ENCODE data around the gene NECAB3. TPM values are rescaled to one million over a fixed set of nuclear protein-coding genes. Genes with fewer than 3 reads are reported as not detected.

The NECAB3 gene
- total and polyA plus RNA-seq, 2 of the 13 experiments (the other 11 are each of a cell fraction or from before 2014, with no cell fraction given), result 61.5 to 65.5 TPM

DNA sequence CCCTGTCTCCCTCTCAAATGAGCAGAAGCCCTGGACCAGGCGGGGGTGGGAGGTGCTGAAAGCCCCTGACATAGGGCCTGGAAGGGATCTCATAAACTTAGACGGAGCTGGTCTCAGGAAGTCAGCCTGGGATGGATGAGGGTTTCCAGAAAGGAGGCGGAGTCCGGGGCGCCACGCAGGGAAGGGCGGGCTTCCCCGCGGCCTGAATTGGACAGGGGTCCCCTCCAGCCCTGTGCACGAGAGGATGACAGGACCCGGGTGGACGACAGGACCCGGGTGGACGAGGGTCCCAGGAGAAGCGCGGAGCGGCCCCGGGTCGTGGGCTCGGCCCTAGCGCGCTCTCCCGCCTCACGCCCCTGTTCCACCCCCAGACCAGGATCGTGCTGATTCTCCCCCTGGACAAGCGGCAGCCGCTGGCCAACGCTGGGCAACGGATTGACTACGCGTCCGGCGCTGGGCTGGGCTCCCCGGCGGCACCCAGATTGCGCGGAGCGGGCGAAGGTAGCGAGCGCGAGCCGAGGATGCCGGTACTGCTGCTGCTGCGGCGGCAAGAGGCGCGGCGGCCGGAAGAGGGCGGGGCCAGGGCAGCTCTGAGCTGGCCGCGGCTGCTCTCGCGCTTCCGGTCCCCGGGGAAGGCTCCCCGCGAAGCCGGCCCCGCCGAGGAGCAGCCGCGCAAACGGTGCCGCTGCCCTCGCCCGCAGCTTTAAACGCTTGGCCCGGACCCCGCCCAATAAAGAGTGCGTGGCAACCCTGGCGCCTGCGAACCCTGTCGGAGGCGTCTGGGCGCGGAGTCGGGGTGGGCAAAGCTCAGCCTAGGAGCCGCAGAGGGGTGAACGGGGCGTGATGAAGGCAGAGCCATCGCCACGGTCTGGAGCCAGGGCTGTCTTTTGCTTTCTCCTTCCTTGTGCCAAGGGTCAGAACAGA lies 10.8 kb downstream of the NECAB3 start (continued):
- TF ChIP-seq, protein P1, sequence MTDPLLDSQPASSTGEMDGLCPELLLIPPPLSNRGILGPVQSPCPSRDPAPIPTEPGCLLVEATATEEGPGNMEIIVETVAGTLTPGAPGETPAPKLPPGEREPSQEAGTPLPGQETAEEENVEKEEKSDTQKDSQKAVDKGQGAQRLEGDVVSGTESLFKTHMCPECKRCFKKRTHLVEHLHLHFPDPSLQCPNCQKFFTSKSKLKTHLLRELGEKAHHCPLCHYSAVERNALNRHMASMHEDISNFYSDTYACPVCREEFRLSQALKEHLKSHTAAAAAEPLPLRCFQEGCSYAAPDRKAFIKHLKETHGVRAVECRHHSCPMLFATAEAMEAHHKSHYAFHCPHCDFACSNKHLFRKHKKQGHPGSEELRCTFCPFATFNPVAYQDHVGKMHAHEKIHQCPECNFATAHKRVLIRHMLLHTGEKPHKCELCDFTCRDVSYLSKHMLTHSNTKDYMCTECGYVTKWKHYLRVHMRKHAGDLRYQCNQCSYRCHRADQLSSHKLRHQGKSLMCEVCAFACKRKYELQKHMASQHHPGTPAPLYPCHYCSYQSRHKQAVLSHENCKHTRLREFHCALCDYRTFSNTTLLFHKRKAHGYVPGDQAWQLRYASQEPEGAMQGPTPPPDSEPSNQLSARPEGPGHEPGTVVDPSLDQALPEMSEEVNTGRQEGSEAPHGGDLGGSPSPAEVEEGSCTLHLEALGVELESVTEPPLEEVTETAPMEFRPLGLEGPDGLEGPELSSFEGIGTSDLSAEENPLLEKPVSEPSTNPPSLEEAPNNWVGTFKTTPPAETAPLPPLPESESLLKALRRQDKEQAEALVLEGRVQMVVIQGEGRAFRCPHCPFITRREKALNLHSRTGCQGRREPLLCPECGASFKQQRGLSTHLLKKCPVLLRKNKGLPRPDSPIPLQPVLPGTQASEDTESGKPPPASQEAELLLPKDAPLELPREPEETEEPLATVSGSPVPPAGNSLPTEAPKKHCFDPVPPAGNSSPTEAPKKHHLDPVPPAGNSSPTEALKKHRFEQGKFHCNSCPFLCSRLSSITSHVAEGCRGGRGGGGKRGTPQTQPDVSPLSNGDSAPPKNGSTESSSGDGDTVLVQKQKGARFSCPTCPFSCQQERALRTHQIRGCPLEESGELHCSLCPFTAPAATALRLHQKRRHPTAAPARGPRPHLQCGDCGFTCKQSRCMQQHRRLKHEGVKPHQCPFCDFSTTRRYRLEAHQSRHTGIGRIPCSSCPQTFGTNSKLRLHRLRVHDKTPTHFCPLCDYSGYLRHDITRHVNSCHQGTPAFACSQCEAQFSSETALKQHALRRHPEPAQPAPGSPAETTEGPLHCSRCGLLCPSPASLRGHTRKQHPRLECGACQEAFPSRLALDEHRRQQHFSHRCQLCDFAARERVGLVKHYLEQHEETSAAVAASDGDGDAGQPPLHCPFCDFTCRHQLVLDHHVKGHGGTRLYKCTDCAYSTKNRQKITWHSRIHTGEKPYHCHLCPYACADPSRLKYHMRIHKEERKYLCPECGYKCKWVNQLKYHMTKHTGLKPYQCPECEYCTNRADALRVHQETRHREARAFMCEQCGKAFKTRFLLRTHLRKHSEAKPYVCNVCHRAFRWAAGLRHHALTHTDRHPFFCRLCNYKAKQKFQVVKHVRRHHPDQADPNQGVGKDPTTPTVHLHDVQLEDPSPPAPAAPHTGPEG (CRISPR knock-in tag; IDR thresholded peaks at IDR 0.05), result peak; percentile 80
- TF ChIP-seq KMT2A (CRISPR knock-in tag; IDR thresholded peaks at IDR 0.05) (peak; percentile 80; the same call in 1 of the 2 replicates), FOXO1 (CRISPR knock-in tag; IDR thresholded peaks at IDR 0.05) (no peak; the same call in 1 of the 2 replicates), KLF6 (CRISPR knock-in tag; IDR thresholded peaks at IDR 0.05) (peak; percentile 96), ZNF274 (CRISPR knock-in tag; IDR thresholded peaks at IDR 0.05) (peak; percentile 96), ZNF317 (CRISPR knock-in tag; IDR thresholded peaks at IDR 0.05) (peak; percentile 79; the same call in 1 of the 2 replicates), SRY (CRISPR knock-in tag; IDR thresholded peaks at IDR 0.05) (peak; percentile 78; the same call in 1 of the 2 replicates), ARNT (IDR thresholded peaks at IDR 0.05) (no peak), HDAC2 (CRISPR knock-in tag; IDR thresholded peaks at IDR 0.05) (peak; percentile 63; the same call in 1 of the 2 replicates), CEBPB (IDR thresholded peaks at IDR 0.05; ENCODE audit: borderline replicate concordance, low read depth, low read length) (no peak), ZNF615 (CRISPR knock-in tag; IDR thresholded peaks at IDR 0.05; ENCODE audit: borderline replicate concordance) (no peak; the same call in 1 of the 2 replicates), ARNT2 (CRISPR knock-in tag; IDR thresholded peaks at IDR 0.05; ENCODE audit: low read depth) (peak; percentile 95), ZNF20 (CRISPR knock-in tag; IDR thresholded peaks at IDR 0.05) (0 out of 2 replicates have a peak, but pooled peaks have one; percentile 59), ZNF558 (CRISPR knock-in tag; IDR thresholded peaks at IDR 0.05; ENCODE audit: borderline replicate concordance) (peak; percentile 98; the same call in 1 of the 2 replicates), ZNF777 (CRISPR knock-in tag; IDR thresholded peaks at IDR 0.05) (peak; percentile 50; the same call in 1 of the 2 replicates), RFX3 (CRISPR knock-in tag; IDR thresholded peaks at IDR 0.05) (no peak), CENPT (CRISPR knock-in tag; IDR thresholded peaks at IDR 0.05; ENCODE audit: low read depth) (peak; percentile 88), ZSCAN29 (CRISPR knock-in tag; conservative IDR thresholded peaks at IDR 0.05) (no peak), WIZ (CRISPR knock-in tag; IDR thresholded peaks at IDR 0.05) (peak; percentile 67; the same call in 1 of the 2 replicates), ZNF614 (CRISPR knock-in tag; IDR thresholded peaks at IDR 0.05; ENCODE audit: borderline replicate concordance) (peak; percentile 86; the same call in 1 of the 2 replicates)
- TF ChIP-seq, protein P2, sequence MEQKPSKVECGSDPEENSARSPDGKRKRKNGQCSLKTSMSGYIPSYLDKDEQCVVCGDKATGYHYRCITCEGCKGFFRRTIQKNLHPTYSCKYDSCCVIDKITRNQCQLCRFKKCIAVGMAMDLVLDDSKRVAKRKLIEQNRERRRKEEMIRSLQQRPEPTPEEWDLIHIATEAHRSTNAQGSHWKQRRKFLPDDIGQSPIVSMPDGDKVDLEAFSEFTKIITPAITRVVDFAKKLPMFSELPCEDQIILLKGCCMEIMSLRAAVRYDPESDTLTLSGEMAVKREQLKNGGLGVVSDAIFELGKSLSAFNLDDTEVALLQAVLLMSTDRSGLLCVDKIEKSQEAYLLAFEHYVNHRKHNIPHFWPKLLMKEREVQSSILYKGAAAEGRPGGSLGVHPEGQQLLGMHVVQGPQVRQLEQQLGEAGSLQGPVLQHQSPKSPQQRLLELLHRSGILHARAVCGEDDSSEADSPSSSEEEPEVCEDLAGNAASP (CRISPR knock-in tag; IDR thresholded peaks at IDR 0.05; ENCODE audit: borderline replicate concordance), result no peak; the same call in 1 of the 2 replicates
- TF ChIP-seq, protein P3, sequence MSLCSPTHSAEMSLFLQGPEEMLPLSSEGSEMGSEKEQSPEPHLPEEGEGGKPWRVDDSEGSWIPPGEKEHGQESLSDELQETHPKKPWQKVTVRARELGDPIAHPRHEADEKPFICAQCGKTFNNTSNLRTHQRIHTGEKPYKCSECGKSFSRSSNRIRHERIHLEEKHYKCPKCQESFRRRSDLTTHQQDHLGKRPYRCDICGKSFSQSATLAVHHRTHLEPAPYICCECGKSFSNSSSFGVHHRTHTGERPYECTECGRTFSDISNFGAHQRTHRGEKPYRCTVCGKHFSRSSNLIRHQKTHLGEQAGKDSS (CRISPR knock-in tag; IDR thresholded peaks at IDR 0.05; ENCODE audit: borderline replicate concordance, low read depth), result peak; percentile 54; the same call in 1 of the 2 replicates
